Measurements from ENCODE around the gene SUN3. TPM values are rescaled to one million over a fixed set of nuclear protein-coding genes. Genes with fewer than 3 reads are reported as not detected.

SUN3 gene
- total and polyA plus RNA-seq, 9 of the 15 experiments (the other 6 are each of a cell fraction or from before 2014, with no cell fraction given), result 0.04 to 0.06 TPM; not detected in 7

GRCh38 chr7:48031111-48031510, 2.2 kb upstream of the SUN3 start (continued):
- no peak for TF ChIP-seq PPARD (CRISPR knock-in tag; IDR thresholded peaks at IDR 0.05)
- TF ChIP-seq, protein P1, sequence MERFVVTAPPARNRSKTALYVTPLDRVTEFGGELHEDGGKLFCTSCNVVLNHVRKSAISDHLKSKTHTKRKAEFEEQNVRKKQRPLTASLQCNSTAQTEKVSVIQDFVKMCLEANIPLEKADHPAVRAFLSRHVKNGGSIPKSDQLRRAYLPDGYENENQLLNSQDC (CRISPR knock-in tag; IDR thresholded peaks at IDR 0.05), result no peak
- TF ChIP-seq RNF219 (CRISPR knock-in tag; IDR thresholded peaks at IDR 0.05), result no peak
- TF ChIP-seq FOSL1 (tag; conservative IDR thresholded peaks at IDR 0.05), result no peak
- TF ChIP-seq ZNF146 (CRISPR knock-in tag; IDR thresholded peaks at IDR 0.05; ENCODE audit: unreplicated experiment), result no peak
- no peak for TF ChIP-seq ZNF217 (CRISPR knock-in tag; IDR thresholded peaks at IDR 0.05)
- no peak for TF ChIP-seq SAP30 (IDR thresholded peaks at IDR 0.05; ENCODE audit: borderline replicate concordance, insufficient read depth, low read depth, low read length, poor library complexity, severe bottlenecking)
- no peak for TF ChIP-seq ZNF57 (CRISPR knock-in tag; IDR thresholded peaks at IDR 0.05)
- no peak for TF ChIP-seq FOXJ3 (CRISPR knock-in tag; IDR thresholded peaks at IDR 0.05)
- no peak for TF ChIP-seq PTTG1 (tag; IDR thresholded peaks at IDR 0.05; ENCODE audit: low read depth)
